Measurements from ENCODE around the gene SHC3.

DNA sequence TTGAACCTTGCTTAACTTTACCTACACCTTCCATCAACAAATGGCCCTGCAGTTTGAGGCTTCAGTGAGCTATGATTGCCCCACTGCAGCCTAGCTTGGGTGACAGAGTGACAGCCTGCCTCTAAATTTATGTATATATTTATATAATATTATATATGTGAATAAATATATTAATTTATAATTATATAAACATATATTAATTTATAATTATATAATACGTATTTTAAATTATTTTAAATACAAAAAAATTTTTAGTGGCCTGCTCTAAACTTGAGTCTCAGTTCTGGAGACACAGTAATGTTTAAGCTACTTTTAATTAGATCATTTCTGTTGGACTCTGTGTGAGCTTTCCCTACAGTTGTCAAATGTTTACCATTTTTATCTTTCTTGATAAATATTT is 9.3 kb upstream of the SHC3 start:
- no peak for TF ChIP-seq POLR2A (IDR thresholded peaks at IDR 0.05)
- TF ChIP-seq, protein P1, sequence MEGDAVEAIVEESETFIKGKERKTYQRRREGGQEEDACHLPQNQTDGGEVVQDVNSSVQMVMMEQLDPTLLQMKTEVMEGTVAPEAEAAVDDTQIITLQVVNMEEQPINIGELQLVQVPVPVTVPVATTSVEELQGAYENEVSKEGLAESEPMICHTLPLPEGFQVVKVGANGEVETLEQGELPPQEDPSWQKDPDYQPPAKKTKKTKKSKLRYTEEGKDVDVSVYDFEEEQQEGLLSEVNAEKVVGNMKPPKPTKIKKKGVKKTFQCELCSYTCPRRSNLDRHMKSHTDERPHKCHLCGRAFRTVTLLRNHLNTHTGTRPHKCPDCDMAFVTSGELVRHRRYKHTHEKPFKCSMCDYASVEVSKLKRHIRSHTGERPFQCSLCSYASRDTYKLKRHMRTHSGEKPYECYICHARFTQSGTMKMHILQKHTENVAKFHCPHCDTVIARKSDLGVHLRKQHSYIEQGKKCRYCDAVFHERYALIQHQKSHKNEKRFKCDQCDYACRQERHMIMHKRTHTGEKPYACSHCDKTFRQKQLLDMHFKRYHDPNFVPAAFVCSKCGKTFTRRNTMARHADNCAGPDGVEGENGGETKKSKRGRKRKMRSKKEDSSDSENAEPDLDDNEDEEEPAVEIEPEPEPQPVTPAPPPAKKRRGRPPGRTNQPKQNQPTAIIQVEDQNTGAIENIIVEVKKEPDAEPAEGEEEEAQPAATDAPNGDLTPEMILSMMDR (IDR thresholded peaks at IDR 0.05) = no peak

All from esophagus squamous epithelium (tissue), 4 donors.